GM10266 (cell line): ENCODE results near the gene PADI3.

Experiments
- DNase-seq: peaks from one replicate; pipeline ENCODE4 v3.0.0; 2012; ENCODE audit errors: extremely low spot score
- TF ChIP-seq, protein P1 (sequence below): IDR thresholded peaks from 2 replicates; pipeline ENCODE4 v1.5.1; 2012; ENCODE audit warnings: mild to moderate bottlenecking, low read depth; ENCODE audit not compliant: control insufficient read depth, insufficient read depth; ENCODE audit errors: missing control alignments

PADI3 gene

DNA sequence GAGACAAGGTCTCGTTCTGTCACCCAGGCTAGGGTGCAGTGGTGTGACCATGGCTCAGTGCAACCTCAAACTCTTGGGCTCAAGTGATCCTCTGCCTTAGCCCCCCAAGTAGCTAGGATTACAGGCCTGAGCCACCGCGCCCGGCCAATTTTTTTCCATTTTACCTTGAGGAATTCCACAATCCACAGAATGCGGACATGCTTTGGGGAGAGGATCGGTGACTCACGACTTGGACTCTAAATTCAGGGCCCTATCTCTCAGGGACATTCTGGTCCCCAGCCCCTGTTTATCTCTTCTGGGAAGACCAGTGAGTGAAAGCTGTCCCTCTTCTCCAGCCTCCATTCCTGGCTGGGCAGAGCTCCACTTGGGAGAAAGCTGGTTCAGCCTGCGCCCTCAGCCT is 38.7 kb upstream of the PADI3 start:
- TF ChIP-seq, protein P1, sequence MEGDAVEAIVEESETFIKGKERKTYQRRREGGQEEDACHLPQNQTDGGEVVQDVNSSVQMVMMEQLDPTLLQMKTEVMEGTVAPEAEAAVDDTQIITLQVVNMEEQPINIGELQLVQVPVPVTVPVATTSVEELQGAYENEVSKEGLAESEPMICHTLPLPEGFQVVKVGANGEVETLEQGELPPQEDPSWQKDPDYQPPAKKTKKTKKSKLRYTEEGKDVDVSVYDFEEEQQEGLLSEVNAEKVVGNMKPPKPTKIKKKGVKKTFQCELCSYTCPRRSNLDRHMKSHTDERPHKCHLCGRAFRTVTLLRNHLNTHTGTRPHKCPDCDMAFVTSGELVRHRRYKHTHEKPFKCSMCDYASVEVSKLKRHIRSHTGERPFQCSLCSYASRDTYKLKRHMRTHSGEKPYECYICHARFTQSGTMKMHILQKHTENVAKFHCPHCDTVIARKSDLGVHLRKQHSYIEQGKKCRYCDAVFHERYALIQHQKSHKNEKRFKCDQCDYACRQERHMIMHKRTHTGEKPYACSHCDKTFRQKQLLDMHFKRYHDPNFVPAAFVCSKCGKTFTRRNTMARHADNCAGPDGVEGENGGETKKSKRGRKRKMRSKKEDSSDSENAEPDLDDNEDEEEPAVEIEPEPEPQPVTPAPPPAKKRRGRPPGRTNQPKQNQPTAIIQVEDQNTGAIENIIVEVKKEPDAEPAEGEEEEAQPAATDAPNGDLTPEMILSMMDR: no peak
- no peak for DNase-seq

DNA sequence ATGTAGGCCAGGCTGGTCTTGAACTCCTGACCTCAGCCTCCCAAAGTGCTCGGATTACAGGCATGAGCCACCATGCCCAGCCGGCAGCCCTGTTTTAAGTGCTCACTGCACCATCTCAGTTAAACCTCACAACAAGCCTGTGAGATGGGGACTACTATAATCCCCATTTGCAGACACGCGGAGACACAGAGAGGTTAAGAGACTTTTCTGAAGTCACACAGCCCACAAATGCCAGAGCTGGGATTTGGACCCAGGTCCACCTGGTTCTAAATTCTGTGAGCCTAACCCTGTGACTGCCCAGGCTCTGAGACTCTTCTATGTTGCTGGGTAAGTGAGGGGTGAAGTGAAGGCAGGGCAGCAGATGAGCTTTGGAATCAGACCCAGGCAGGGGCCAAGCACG is 37.5 kb upstream of the PADI3 start:
- no peak for DNase-seq
- TF ChIP-seq, protein P1: no peak

DNA sequence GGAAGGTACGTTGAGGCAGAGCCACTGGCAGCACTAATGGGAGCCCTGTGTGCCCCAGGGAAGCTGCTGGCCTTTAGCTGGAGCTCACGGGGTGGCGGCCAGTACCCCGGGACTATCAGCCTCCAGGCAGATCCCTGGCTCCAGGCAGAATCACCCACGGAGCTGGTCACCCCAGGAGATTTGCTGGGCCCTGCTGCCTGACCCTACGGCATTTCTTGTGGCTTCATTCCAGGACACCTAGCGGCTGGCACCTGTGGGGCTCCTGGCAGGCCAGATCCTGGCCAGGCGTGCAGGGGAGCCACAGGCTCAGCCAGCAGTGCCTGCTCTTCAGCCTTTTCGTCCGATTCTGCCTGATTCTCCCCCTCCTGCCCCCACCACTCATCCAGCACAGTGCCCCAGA is 36.9 kb upstream of the PADI3 start:
- TF ChIP-seq, protein P1: no peak
- no peak for DNase-seq

DNA sequence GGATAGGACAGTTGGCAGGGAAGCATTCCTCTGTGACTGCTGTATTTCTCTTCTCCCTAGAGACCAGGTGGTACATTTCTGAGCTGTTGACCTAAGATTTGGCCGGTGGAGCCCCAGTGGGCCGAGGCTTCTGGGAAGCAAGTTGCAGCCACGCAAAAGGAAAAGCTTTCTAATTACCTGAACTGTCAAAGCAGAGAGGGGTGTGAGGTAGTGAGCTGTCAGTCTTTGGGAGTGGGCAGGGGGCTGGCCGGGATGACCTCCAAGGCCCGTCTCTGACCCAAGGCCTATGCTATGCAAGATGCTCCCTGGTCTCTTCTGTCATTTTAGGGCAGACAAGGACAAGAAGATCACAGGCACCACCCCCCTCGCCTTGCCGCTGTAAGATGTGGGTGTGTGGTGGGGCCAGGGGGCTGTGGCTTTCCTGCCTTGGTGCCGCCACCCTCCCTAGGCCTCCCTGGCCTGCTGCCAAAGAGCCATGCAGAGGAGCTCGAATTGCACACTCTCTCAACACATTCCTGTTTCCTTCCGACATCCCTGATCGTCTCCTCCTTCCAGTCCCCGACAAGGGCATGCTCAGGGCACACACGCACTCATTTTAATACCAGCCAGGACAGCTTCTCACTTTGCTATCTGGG is 36.3 kb upstream of the PADI3 start:
- DNase-seq: no peak
- TF ChIP-seq, protein P1: no peak

DNA sequence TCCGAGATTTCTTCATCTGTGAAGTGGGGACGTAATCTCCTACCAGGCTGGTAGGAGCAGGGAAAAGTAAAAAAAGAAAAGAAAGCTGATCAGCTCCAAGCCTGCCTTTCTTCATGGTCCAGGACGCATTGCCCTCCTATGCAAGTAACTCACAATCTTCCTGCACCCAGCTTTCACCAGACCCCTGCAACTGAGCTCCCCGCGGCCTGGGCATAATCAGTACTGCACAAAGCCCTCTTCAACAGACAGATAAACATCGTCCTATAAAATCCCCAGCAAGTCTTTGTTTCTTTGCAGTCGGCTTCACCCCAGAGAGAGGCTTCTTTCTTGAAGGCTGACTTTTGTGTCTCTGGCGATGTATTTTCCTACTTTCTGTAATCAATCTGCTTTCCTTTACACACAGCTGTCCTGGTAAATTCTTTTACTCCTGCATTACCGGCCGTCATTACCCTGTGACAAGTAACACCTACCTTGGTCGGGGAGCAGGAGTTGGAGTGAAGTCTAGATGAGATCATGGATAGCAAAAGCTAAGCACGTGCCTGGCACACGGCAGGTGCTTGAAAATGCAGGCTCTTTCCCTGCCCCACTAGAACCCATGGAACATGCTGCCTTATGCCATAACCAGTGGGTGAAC is 35.6 kb upstream of the PADI3 start:
- no peak for DNase-seq
- TF ChIP-seq, protein P1: no peak

DNA sequence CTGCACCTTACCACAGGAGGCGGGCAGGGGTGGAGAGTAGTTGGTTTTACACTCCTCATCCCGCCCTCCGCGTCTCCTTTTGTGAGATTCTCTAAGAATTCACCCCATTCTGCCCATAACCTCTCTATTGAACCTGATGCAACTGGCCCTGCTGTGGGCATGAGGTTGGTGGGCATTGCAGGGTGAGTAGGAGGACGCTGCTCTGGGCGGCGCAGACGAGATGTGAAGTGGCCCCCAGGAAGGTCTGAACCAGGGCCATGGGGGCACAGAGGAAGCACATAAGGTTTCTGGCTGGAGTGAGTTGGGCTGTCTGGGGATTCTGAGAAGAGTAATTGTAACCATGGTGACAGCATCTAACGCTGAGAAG is 35.1 kb upstream of the PADI3 start:
- DNase-seq: no peak
- TF ChIP-seq, protein P1: no peak

DNA sequence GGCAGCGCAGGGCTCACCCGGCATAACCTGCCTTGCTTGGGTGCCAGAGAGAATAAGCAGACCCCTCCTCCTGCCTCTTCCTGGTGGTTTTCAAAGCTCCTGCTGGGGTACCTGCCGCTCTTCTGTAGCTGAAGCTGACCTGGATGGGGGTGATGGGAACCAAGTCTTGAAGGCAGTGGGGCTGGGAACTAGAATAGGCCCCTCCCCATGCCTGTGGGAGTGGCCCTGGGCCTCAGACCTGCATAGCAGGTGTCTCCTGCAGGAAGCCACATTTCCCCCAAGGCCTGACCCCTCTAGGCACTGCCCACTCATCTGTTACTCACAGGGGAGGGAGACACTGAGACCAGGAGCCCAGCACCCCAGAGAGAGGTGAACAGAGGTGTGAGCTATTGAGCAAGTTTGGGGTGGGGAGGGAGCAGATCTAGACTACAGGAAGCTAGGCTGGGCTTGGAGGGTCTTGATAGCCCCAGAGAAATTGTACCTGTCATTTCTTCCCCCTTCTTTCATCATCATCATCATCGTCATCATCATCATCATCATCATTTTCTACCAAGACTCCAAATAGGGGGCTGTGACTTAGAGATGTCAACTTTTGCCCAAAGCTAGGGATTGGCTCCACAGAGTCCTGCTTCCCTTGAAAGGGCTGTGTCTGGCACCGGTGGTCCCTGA is 33.9 kb upstream of the PADI3 start:
- no peak for DNase-seq
- TF ChIP-seq, protein P1: no peak
